GM21390 (cell line): ENCODE measurements around the gene SSH3.
"Not testable (repeated sequence)": the region's sequence is repeated elsewhere in the genome, so short reads cannot be mapped to it uniquely, and the experiment has no call there.

Experiments
- ATAC-seq: cut with Tn5 transposase; IDR thresholded peaks from one replicate; pipeline ENCODE4 v1.9.1; 2021; ENCODE audit not compliant: unreplicated experiment

SSH3 gene

DNA sequence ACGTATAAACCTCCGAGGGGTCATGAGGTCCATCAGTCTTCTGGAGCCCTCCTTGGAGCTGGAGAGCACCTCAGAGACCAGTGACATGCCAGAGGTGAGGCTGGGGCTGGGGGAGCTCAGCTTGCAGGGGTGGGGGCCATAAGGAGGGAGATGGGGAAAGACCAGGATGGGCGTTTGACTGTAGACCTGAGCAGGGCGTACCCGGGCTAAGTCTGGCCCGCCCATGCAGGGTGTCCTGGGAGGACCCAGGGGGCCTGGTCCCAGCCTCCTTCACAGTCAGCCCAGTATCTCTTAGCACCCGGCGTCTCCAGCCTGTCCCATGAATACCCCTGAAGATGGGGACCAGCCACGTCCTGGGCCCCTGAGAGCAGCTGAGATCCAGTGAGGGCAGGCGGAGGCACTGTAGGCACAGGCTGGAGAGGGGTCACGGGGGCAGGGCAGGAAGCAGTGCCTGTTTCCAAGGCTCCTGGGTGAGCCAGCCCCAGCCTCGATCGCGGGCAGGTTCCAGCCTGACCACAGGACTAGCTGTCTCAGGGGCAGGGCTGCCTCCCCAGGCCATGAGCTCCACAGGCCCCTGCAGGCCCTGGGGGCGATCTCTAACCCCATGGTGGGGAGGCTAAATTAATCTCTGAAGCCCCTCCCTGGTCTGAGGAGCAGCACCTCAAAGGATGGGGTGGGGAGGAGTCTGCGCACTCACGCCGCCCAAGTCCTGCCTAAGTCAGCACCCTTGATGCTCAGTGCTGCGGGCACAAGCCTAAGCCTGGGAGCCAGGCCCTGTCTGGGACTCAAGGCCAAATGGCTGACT, 7.1 kb downstream of the SSH3 start:
- ATAC-seq = no peak

DNA sequence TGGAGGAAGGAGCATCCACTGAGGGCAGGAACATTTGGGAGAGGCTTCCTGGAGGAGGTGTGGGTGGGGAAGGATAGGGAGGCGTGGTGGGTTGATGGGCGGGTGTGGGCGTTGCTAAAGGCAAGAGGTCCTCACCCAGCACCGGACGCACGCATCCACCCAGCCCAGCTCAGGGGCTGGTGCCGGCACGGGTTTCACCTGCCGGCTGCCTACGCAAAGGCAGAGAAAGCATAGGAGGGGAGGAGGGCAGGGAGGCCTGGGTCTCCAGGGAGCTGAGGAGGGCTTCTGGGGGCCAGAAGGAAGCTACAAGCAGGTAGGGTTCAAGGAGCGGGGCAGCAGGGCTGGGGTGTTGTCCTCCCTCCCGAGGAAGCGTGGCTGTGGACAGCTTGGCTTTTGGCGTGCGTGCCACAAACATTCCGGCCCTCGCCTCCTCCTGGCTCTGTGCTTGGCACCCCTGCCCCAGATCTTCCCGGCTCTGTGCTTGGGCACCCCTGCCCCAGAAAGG, 7.8 kb downstream of the SSH3 start:
- no peak for ATAC-seq

DNA sequence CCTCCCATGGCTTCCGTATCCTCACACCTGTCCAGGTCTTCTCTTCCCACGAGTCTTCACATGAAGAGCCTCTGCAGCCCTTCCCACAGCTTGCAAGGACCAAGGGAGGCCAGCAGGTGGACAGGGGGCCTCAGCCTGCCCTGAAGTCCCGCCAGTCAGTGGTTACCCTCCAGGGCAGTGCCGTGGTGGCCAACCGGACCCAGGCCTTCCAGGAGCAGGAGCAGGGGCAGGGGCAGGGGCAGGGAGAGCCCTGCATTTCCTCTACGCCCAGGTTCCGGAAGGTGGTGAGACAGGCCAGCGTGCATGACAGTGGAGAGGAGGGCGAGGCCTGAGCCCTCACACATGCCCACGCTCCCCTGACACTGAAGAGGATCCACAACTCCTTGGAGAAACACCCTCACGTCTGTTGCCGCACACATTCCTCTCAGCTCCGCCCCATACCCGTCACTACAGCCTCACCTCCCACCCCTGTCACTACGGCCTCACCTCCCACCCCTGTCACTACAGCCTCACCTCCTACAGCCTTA, 8.3 kb downstream of the SSH3 start:
- ATAC-seq = no peak

DNA sequence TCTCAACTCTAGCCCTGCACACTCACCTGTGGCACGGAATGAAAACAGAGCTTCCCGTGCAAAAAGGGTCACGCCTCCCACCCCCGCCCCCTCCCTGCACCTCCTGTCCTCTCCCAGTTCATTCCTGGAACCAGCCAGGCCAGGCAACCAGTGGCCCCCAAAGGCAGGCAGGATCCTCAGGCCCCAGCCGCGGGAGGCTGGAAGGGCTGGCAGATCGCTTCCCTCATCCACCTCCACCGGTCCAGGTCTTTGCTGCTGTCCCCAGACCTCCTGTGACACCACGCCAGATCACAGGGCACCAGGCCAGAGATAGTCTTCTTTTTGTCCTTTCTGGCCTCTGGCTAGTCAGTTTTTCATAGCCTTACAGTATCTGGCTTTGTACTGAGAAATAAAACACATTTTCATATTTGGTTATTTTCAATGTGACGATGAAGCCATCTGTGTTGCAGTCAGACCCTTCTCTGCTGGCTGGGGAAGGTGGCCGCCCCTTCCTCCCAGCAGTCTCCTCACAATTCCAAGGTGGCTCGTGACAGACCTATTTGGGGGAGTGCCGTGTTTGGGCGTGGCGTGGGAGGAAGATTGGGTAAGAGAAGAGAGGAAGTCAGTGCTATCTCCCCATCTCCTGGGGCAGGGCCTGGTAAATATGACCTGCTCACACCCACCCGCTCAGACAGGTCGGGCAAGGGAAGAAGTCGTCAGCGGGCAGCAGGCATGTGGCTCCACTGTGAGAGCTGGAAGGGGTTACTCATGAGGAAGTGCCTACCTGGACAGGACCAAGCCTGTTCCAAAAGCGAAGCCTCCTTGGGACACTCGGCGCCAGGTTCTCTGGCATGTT, 9.1 kb downstream of the SSH3 start:
- no peak for ATAC-seq

DNA sequence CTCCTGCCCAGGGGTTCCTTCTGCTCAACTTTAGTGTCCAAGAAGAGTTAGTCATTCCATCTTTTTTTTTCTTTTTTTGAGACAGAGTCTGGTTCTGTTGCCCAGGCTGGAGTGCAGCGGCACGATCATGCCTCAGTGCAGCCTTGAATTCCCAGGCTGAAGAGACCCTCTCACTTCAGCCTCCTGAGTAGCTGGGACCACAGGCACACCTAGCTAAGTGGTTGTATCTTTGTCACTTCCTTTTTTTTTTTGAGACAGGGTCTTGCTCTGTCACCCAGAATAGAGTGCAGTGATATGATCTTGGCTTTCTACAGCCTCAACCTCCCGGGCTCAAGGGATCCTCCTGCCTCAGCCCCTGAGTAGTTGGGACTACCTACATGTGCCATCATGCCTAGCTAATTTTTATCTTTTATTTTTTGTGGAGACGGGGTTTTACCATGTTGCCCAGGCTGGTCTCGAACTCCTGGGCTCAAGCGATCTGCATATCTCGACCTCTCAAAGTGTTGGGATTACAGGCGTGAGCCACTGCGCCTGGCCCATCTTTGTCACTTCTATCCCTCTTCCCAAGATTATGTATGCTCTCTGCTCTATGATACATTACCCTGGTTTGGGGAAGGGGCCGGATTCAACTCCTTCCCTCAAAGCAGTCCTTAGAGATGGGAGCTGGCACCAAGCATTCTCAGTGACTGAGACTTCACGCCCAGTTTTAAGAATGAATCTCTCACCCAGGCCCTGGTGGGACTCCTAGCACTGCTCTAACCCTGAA, 10.0 kb downstream of the SSH3 start:
- no peak for ATAC-seq

DNA sequence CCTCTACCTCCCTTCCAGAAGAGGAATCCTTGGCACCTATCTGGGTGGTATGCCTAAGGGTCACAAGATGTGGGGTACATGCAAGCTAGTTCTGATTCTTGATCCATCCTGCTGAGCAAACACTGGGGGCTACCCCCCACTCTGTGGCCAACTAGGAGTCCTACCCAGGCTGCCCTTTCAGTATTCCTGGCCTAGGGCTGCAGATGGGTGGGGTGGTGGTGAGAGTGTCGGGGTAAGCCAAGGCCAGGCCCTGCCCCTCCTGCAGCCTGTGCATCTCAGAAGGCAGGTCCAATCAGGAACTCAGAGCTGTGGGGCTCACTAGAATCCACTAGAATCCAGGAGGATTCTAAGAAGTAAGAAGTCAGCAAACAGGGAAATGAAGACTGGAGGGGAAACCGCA, 10.9 kb downstream of the SSH3 start:
- ATAC-seq = no peak

DNA sequence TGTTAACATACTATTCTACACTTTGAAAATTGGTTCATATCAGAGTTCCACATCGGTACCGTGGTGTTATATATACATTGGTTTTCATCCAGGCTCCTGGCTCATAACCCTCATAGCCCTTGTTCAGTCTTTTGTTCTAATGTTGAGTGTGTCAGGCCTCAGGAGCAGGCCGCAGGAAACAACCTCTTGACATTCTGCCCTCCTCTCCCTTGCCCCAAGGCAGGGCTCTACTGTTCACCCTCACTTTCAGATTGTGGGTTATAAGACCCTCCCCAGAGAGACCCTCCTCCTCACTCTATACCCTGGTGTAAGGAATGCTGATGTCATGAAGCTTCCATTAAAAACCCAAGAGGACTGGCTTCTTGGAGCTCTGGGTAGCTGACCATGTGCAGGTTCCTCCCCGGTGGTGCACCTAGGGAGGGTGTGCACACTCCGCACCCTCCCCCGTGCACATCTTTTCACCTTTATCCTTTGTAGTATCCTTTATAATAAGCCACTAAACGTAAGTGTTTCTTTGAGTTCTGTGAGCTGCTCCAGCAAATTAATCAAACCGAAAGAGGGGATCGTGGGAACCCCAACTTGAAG, 12.1 kb downstream of the SSH3 start:
- ATAC-seq = no peak

DNA sequence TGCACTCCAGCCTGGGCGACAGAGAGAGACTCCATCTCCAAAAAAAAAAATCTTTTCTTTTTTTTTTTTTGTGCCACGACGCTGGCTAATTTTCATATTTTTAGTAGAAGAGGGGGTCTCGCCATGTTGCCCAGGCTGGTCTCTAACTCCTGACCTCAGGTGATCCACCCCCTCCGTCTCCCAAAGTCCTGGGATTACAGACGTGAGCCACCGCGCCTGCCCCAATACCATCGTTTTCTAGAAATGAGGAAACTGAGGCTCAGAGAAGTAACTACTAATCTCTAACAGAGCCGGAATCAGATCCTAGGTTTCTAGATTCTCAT, 13.5 kb downstream of the SSH3 start:
- ATAC-seq = no peak

DNA sequence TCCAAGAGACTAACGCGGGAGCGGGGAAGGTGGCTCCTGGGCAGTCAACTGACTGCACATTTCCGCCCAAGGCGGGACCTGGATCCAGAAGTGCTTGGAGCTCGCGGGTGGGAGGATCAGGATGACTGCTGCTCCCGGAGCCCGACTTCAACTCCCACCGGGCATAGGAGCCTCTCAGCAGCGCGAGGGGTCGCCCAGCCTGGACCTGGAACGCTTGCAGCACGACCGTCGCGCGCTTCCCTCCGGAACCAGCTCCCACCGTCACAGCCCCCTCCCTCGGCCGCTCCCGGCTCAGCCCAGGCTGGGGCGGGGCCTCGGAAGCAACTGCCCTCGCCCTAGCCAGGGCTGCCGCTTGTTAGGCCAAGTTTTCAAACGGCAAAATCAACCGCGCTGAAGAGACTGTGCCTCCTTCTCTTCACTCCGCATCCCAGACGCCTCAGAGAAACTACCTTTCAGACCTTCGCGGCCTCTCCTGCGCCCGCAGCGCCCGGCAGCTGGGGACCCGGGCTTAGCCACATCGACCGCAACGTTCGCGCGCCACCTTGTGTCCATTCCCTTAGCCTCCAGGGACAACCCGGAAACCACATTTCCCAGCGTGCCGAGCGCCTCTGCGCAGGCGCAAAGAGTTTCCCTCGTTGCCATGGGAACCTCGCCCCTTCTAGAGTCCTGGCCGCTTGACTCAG, 14.0 kb downstream of the SSH3 start:
- ATAC-seq = peak; percentile 72

DNA sequence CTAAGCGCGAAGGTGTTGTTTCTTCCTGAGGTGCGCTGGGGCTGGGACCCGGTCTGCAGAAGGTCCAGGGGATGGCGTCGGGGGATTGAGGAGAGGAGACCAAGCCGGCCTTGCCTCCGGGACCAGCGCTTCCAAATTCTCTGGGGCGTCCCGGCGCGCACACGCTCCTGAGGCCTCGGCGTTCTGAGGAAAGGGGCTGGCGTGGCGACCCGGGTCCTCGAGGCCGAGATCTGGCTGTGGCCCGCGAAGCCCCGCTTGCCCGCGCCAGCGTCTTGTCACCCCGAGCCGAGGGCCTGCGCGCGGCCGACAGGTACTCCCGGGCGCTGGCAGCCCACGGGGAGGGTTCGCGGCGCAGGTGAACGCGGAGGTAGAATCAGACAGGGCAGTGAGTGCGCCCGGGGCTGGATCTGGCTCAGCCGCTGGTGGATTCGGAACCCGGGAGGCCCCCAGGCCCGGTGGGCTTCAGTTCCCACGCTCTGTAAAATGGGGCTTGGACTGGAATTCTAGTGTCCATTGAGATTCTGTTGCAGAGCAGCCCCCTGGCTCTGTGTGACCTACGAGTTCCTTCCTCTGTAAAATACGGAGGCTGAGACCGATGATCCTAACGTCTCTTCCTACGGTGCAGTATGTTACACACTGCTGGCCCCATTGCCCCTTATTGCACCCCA, 14.7 kb downstream of the SSH3 start:
- ATAC-seq = peak; percentile 11

DNA sequence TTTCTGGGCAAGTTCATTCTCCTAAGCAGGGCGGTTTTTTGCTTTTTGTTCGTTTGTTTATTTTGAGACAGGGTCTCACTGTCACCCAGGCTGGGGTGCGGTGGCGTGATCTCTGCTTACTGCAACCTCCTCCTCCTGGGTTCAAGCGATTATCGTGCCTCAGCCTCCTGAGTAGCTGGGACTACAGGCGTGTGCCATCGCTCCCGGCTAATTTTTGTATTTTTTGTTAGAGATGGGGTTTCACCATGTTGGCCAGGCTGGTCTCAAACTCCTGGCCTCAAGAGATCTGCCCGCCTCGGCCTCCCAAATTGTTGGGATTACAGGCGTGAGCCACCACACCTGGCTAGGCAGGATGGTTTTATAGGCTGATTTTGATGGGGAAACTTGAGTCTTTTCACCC, 15.5 kb downstream of the SSH3 start:
- ATAC-seq = not testable (repeated sequence)

DNA sequence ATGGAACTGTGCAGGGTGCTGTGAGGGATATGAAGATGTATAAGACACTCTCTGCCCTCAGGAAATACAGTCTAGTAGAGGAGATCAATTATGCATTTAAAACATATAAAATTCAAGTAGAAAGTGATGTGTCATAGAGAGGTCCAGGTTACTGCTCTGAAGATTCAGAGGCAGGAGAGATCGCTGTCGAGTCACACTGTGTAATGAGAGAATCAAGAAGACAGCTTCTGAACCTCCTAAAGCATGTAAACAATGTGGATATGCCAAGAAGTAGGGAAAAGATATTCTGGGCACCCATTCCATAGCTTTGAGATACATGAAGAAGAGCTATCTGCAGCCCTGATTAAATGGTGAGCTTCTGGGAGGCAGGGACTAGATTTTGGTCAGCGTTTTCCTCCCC, 16.7 kb downstream of the SSH3 start:
- ATAC-seq = no peak

DNA sequence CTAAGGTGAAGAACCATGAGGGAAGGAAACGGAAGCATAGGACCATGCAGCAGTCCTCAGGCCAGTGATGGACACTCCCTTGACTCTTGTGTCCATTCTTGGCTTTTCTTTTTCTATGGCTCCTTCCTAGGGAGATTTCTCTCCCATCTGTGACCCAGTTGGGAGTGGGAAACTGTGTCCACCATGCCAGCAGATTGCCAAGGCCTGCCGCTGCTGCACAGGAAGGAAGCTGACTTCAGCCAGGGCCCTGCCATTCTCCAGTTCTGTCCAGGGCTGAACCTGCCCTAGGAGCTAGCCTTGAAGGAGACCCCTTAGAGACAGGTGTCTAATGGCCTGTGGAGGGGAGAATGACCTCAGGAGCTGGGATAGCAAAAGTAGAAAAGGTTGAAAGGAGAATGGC, 17.4 kb downstream of the SSH3 start:
- no peak for ATAC-seq

DNA sequence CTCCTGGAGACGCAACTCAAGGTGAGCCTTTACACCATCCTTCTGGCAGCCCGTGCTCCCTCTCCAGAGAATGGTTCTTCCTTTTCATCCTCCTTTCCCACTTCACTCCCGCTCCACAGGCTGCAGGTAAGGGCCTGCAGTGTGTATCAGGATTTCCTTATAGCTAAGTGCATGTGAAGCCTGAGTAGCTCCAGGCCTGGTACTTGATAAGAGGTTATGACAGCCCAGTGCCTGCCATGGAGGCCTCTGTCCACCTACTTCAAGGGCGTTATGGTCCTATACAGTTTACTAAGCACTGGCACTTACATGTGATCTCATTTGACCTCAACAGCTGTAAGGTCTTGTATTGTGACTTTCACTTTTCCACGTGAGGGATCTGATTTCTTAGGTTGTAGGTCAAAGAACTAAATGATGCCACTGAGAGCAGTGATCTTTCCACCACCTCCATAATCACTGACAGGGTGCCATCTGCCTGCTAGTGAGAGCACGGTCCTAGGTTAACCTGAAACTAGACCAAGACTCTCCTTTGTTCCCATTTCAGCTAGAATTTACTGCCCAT, 18.1 kb downstream of the SSH3 start:
- no peak for ATAC-seq

DNA sequence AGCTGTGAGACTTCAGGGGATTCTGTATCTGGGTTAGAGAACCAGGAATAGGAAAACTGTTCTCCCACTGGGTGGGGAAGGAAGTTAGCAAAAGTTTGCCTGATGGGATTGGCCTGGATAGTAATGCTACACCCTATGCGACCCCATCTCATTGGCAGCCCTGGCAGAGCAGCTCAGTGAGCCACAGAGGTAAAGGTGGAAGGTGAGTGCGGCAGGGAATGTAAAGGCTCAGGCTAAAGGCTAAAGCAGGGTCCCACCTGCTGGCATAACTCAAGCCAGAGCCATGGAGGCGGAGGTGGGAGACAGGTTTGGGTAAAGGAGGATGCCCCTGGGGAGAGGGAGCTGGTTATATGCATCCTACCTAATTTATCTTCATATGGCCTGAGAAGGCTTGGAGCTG, 18.7 kb downstream of the SSH3 start:
- no peak for ATAC-seq

DNA sequence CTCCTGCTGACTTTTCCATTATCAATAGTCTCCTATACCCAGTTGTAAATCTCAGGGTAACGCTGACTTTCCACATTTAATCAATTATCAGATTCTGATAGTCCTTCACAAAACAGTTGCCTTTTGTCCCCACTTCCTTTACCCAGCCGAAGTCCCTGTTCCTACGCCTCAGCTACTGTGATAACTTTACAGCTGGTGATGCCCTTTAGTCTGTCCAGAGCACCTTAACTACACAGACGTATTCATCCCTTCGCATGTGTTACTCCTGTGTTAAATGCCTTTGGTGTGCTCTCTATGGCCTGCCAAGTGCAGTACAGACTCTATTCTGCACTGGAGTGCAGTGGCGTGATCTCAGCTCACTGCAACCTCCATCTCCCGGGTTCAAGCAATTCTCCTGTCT, 20.2 kb downstream of the SSH3 start:
- ATAC-seq = no peak

DNA sequence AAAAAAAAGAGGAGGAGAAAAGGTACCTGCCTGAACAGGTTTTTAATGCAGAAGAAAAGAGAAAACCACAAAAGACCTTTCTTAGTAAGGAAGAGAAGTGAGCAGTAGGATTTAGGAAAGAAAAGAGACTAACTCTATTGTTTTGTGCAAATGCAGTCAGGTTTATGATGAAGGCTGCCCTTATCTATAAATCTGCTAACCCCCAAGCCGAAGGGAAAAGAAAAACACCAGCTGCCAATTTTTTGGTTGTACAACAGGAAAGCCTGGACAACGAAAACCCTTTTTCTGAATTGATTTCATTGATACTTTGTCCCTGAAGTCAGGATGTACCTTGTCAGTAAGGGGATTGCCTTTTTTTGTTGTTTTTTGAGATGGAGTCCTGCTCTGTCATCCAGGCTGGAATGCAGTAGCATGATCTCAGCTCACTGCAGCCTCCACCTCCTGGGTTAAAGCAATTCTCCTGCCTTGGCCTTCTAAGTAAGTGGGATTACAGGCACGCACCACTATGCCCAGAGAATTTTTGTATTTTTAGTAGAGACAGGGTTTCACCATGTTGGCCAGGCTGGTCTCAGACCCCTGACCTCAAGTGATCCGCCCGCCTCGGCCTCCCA, 28.9 kb downstream of the SSH3 start:
- ATAC-seq = no peak

DNA sequence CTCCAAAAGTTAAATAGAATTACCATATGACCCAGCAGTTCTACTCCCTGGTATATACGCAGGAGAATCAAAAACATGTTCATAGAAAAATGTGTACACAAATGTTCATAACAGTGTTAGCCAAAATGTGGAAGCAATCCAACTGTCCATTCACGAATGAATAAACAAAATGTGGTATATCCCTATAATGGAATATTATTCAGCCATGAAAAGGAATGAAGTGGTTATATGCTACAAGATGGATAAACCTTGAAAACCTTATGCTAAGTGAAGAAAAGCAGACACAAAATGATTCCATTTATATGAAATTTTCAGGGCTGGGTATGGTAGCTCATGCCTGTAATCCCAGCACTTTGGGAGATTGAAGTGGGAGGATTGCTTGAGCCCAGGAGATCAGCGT, 33.9 kb downstream of the SSH3 start:
- no peak for ATAC-seq

DNA sequence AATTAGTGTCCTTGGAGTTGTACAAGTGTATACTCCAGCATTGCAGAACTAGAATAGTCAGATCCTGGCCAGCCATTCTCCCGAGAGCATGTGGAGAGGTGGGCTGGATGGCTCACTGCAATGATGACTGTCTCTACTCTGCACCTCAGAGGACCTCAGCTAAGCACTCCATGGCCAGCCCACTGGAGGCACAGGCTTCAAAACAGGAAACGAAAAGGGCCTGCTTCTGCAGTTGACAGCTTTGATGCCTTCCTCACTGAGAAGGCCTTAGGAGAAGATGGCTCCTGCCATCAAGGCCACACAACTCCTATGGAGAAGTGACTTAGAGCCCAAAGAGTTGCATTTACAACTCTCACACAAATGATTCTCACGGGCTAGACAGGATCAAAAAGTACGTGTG, 40.9 kb downstream of the SSH3 start:
- no peak for ATAC-seq
